Activated T-helper 2 cell treated with anti-CD3 and anti-CD28 coated beads, Interferon-gamma antibody, Interleukin-2, Interleukin-4, amounts not matched to agents 10 μg/mL and 5 μg/mL and 100 μg/mL, durations not matched to agents 14 hours and 24 hours and 36 hours (primary cell): Measurements from ENCODE around the gene IL22RA1. TPM values are rescaled to one million over a fixed set of nuclear protein-coding genes. Genes with fewer than 3 reads are reported as not detected.

Experiments used
- DNase-seq: peaks from one replicate; pipeline ENCODE4 v3.0.0; 2021; ENCODE audit warnings: low spot score
- H3K27ac Mint-ChIP-seq: one replicate; pipeline ENCODE4 v1.8.0; 2021; ENCODE audit warnings: mixed read lengths
- H3K27me3 Mint-ChIP-seq: one replicate; pipeline ENCODE4 v1.8.0; 2021; ENCODE audit warnings: low read depth, mixed read lengths
- H3K36me3 Mint-ChIP-seq: one replicate; pipeline ENCODE4 v1.8.0; 2021; ENCODE audit warnings: low read depth, mixed read lengths
- H3K4me1 Mint-ChIP-seq: one replicate; pipeline ENCODE4 v1.8.0; 2021; ENCODE audit warnings: low read depth, mixed read lengths
- H3K4me3 Mint-ChIP-seq: one replicate; pipeline ENCODE4 v1.8.0; 2021; ENCODE audit warnings: low read depth, mild to moderate bottlenecking, moderate library complexity, mixed read lengths
- H3K9me3 Mint-ChIP-seq: one replicate; pipeline ENCODE4 v1.8.0; 2021; ENCODE audit warnings: mixed read lengths
- intact Hi-C: fragments of 100-400 bp; cut with micrococcal nuclease; formaldehyde crosslinking; loops from one replicate; pipeline ENCODE4 v1.15.1; 2023
- total RNA-seq: library from RNA; stranded (reverse); gene quantifications from 2 replicates; pipeline ENCODE4 v1.2.3, GENCODE V29; 2022

The IL22RA1 gene
- total RNA-seq, 1 donor from 2014 or later = not detected

GRCh38 chr1:24159366-24159765 lies 16.4 kb upstream of the IL22RA1 start:
- intact Hi-C loops = no loop called here
- peaks cover 1% of the 10 kb centered on the region for H3K27me3 Mint-ChIP-seq
- no peaks in the 10 kb centered on the region for H3K4me1 Mint-ChIP-seq
- no peak overlapping the region for H3K27ac Mint-ChIP-seq
- no peaks in the 10 kb centered on the region for H3K9me3 Mint-ChIP-seq
- no peak overlapping the region for H3K4me3 Mint-ChIP-seq
- H3K36me3 Mint-ChIP-seq = no peaks in the 10 kb centered on the region
- DNase-seq = no peak

- no peaks in the 10 kb centered on the region for H3K36me3 Mint-ChIP-seq
- intact Hi-C loops = no loop called here
- no peak overlapping the region for H3K4me3 Mint-ChIP-seq
- no peak overlapping the region for H3K27ac Mint-ChIP-seq
- peaks cover 1% of the 10 kb centered on the region for H3K27me3 Mint-ChIP-seq
- no peaks in the 10 kb centered on the region for H3K9me3 Mint-ChIP-seq
- no peak for DNase-seq
- no peaks in the 10 kb centered on the region for H3K4me1 Mint-ChIP-seq
These were observed 15.1 kb upstream of the IL22RA1 start for GRCh38 chr1:24157918-24158481.

DNA sequence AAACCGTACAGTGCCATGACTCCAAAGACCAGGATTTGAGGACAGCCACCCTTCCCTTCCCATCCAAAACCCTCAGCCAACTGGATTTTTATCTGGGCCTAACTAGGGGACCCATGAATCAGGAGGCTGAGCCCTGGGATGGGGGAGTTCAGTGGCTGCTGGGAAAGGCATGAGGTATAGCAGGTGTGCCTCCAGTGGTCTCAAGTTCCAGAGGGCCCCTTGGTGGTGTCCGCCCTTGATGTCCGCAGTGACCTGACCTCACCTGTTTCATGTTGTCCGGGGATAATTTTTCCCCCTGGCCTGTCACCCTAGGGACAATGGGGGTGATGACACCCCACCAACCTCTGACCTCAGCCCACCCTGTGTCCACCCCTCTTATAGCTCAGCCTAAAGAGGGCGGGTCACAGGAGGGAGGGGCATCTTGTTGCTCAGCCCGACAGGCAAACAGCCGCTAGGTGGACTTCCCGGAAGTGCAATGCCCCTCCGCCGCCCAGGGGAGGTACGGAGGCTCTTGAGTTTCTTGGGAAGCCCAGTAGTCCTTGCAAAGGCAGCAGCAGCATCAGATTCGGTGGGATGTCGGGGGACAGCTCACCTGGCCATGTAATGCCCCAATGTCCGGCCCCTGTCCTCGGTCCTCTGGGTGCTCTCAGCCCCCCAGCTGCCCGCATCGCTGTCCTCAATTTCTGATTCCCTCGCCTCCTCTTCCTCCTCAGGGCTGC lies 13.8 kb upstream of the IL22RA1 start:
- DNase-seq = no peak
- H3K9me3 Mint-ChIP-seq = no peaks in the 10 kb centered on the region
- intact Hi-C loops = no loop called here
- no peak overlapping the region for H3K4me3 Mint-ChIP-seq
- no peaks in the 10 kb centered on the region for H3K4me1 Mint-ChIP-seq
- no peaks in the 10 kb centered on the region for H3K36me3 Mint-ChIP-seq
- peaks cover 4% of the 10 kb centered on the region for H3K27me3 Mint-ChIP-seq
- H3K27ac Mint-ChIP-seq = no peak overlapping the region

- intact Hi-C loops = no loop called here
- Mint-ChIP-seq H3K9me3 (no peaks in the 10 kb centered on the region), H3K27ac (no peak overlapping the region), H3K4me1 (peaks cover 9% of the 10 kb centered on the region), H3K36me3 (no peaks in the 10 kb centered on the region), H3K4me3 (no peak overlapping the region), H3K27me3 (peaks cover 15% of the 10 kb centered on the region)
- no peak for DNase-seq
These were observed 12.3 kb upstream of the IL22RA1 start for GRCh38 chr1:24155011-24155782.

DNA sequence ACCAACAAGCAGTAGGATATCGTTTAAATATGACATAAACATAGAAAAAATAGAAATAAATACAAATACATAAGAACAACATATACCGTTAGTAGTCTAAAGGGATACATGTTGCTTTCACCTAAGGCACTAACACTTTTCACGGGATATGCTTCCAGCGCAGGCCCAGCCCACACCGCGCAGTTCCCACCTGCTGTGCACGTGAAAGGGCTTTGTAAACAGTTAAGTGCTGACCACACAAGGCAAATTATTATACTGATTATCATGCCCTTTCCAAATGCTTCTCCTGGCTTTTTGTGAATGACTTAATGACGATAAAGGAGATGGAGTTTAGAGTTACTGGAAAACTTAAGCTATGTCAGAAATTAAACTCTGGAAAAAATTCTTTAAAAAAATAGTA lies 11.3 kb upstream of the IL22RA1 start:
- H3K27me3 Mint-ChIP-seq = peaks cover 15% of the 10 kb centered on the region
- no peaks in the 10 kb centered on the region for H3K9me3 Mint-ChIP-seq
- no peak for DNase-seq
- intact Hi-C loops = no loop called here
- no peaks in the 10 kb centered on the region for H3K36me3 Mint-ChIP-seq
- no peak overlapping the region for H3K4me3 Mint-ChIP-seq
- no peak overlapping the region for H3K27ac Mint-ChIP-seq
- H3K4me1 Mint-ChIP-seq = peaks cover 14% of the 10 kb centered on the region

- DNase-seq = no peak
- intact Hi-C loops = no loop called here
- no peak overlapping the region for H3K27ac Mint-ChIP-seq
- no peaks in the 10 kb centered on the region for H3K9me3 Mint-ChIP-seq
- peaks cover 15% of the 10 kb centered on the region for H3K27me3 Mint-ChIP-seq
- no peak overlapping the region for H3K4me3 Mint-ChIP-seq
- peaks cover 14% of the 10 kb centered on the region for H3K4me1 Mint-ChIP-seq
- H3K36me3 Mint-ChIP-seq = no peaks in the 10 kb centered on the region
These were observed 9.9 kb upstream of the IL22RA1 start for GRCh38 chr1:24152631-24153494.

DNA sequence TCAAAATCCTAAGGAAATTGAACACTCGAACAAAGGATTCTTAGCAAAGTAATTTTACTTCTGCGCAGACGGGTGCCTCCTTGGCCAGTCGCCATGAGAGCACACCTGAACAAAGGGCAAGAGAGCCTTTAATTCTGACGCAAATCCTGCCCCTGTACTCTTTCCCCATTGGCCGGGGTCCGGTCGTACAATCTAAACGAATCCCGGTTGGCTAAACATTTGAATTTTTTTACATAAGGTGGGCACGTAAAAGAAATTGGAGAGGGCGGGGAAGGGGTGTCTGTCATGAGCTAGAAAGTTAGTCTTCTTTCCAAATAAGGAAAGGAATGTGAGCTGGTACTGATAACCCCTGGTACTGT lies 8.2 kb upstream of the IL22RA1 start:
- no peak overlapping the region for H3K27ac Mint-ChIP-seq
- H3K27me3 Mint-ChIP-seq = peaks cover 18% of the 10 kb centered on the region
- no peak overlapping the region for H3K4me3 Mint-ChIP-seq
- peaks cover 14% of the 10 kb centered on the region for H3K4me1 Mint-ChIP-seq
- DNase-seq = no peak
- no peaks in the 10 kb centered on the region for H3K36me3 Mint-ChIP-seq
- H3K9me3 Mint-ChIP-seq = no peaks in the 10 kb centered on the region
- intact Hi-C loops = loop anchor here (2.0 kb wide), 1 partner anchor 40 kb away; no protein-coding TSS in a partner anchor

DNA sequence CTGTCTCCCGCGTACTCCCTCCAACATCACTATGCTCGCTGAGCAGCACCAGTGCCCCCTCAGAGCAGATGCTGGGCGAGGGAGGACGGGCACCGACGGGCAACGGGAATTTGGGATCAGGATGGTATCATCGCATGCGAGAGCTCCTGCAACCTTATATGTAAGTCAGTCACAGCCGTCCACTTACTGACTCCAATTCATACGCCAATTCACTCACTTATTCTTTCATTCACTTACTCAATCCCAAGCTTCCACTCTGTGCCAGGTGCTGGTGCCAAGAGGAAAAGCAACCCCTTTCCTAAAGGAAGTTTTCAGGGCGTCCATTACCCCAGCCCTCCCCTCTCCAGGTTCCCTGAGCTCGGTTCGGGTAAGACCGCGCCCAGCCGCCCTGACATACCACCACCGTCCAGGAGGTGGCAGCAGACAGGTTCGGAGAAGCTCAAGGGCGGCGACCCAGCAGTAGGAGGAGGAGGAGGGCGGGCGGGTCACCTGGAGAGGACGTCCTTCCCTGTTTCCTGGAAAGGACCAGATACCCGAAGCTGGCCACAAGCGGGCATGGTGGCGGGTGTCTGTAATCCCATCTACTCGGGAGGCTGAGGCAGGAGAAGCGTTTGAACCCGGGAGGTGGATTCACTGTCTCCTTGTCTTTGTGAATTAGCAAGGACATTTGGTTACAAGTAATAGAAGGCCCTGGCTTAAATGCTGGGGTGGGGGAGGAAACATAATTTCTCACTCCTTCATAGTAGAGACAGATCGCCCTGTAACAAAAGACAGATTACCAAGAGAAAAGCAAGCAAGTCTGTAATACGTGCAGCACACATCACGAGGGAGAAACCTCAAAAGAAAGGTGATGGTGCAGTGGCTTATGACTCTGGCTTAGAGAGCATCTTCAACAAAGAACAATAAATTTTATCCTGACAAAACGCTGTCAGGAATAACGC lies 7.6 kb upstream of the IL22RA1 start:
- peak overlapping the region; percentile 67 for H3K4me3 Mint-ChIP-seq
- no peaks in the 10 kb centered on the region for H3K36me3 Mint-ChIP-seq
- peak; percentile 76 for DNase-seq
- peaks cover 20% of the 10 kb centered on the region for H3K27me3 Mint-ChIP-seq
- H3K27ac Mint-ChIP-seq = no peak overlapping the region
- H3K4me1 Mint-ChIP-seq = peaks cover 14% of the 10 kb centered on the region
- intact Hi-C loops = loop anchor here (1.0 to 2.0 kb wide), 2 partner anchors 40 to 241 kb away; no protein-coding TSS in a partner anchor
- no peaks in the 10 kb centered on the region for H3K9me3 Mint-ChIP-seq

DNA sequence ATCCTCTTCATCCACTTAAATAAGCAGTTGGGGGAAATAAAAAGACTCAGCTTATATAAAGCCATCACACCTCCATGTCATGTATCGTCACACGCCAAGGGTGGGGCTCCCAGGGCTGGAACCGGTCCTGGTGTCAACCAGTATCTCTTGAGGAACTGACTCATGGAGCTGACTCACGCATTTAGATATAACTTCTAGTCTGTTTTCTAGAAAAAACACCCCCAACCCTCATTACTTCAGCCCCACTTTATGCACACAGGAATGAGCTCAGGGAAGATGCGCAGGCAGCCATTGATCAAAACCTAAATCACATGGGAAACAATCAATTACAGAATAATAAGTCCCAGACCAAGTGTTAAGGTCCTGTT lies 6.9 kb upstream of the IL22RA1 start:
- intact Hi-C loops = loop anchor here (1.0 to 2.0 kb wide), 2 partner anchors 41 to 241 kb away; no protein-coding TSS in a partner anchor
- H3K27ac Mint-ChIP-seq = no peak overlapping the region
- peaks cover 20% of the 10 kb centered on the region for H3K27me3 Mint-ChIP-seq
- peaks cover 14% of the 10 kb centered on the region for H3K4me1 Mint-ChIP-seq
- H3K4me3 Mint-ChIP-seq = no peak overlapping the region
- H3K9me3 Mint-ChIP-seq = no peaks in the 10 kb centered on the region
- no peaks in the 10 kb centered on the region for H3K36me3 Mint-ChIP-seq
- DNase-seq = no peak

GRCh38 chr1:24147816-24148215 lies 4.9 kb upstream of the IL22RA1 start:
- Mint-ChIP-seq H3K4me3 (no peak overlapping the region), H3K4me1 (peaks cover 14% of the 10 kb centered on the region), H3K27ac (no peak overlapping the region), H3K27me3 (peaks cover 23% of the 10 kb centered on the region), H3K9me3 (no peaks in the 10 kb centered on the region), H3K36me3 (no peaks in the 10 kb centered on the region)
- no peak for DNase-seq
- intact Hi-C loops = no loop called here

DNA sequence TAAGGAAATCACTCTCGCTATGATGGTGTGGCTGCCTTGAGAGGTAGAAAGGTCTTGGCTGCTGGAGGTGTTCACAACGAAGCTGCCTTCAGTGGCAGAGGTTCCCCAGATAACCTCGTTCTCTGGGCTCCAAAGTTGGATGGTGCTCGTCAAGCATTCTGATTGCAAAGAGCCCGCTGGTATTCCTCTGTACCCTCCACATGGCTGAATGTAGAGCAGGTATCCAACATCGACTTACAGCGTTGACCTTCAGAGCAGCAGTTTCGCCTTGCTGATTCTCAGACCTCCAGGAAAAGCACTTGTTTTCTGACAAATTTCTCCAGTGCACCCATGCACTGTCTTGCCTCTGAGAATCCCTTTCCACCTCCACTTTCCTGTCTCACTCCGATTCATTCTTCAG lies 4.3 kb upstream of the IL22RA1 start:
- H3K9me3 Mint-ChIP-seq = no peaks in the 10 kb centered on the region
- H3K4me3 Mint-ChIP-seq = no peak overlapping the region
- no peaks in the 10 kb centered on the region for H3K36me3 Mint-ChIP-seq
- peaks cover 14% of the 10 kb centered on the region for H3K4me1 Mint-ChIP-seq
- intact Hi-C loops = no loop called here
- peaks cover 21% of the 10 kb centered on the region for H3K27me3 Mint-ChIP-seq
- no peak for DNase-seq
- no peak overlapping the region for H3K27ac Mint-ChIP-seq
